Measurements from ENCODE around the gene HEATR5B.

DNA sequence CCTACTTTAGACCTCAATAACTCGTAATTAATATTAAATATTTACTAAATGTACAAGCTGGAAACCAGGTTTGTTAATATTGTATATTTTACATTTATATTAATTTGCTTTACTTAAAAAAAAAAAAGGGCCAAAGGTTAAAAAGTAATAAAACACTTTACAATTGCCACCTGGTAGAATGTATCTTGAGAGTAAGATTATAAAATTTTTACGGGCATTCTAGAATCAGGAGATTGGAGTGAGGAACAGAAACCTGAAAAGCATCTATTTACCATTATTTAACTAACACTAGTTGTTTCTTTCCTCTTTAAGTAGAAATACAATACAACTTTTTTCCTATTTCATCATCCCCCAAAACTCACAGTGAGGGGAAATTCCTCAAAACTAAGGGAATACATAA is 102.3 kb downstream of the HEATR5B start:
- TF ChIP-seq TAF1 (IDR thresholded peaks at IDR 0.05; ENCODE audit: low read depth, low read length) (no peak), SPI1 (IDR thresholded peaks at IDR 0.05; ENCODE audit: low read depth, low read length) (no peak), POLR2A (IDR thresholded peaks at IDR 0.05; ENCODE audit: low read depth, low read length) (no peak), POLR2AphosphoS5 (IDR thresholded peaks at IDR 0.05; ENCODE audit: low read depth, low read length) (no peak)

Measured in GM12891 (cell line).